Transverse colon (tissue), 4 donors: Measurements from ENCODE around the gene ST3GAL3. TPM values are rescaled to one million over a fixed set of nuclear protein-coding genes. Genes with fewer than 3 reads are reported as not detected.
A peak's percentile ranks its signal among the peaks of the same experiment; 100 is the strongest.
"Not testable (repeated sequence)": the region's sequence is repeated elsewhere in the genome, so short reads cannot be mapped to it uniquely, and the experiment has no call there.

Source experiments
- DNase-seq: peaks from one replicate; pipeline ENCODE4 v3.0.0-alpha.2; 2019
- H3K27ac ChIP-seq, 4 donors: fragments of 200-600 bp; sonication (generic); 2 replicates each; pipeline ENCODE4 v1.5.1; 2016 to 2018; ENCODE audit warnings: inconsistent platforms in 4 of 4
- H3K27me3 ChIP-seq: fragments of 200-600 bp; sonication (generic); 2 replicates; pipeline ENCODE4 v1.5.1; 2017; ENCODE audit warnings: inconsistent platforms
- H3K36me3 ChIP-seq, 4 donors: fragments of 200-600 bp; sonication (generic); 2 replicates each; pipeline ENCODE4 v1.5.1; 2017 to 2019; ENCODE audit warnings: inconsistent platforms in 4 of 4
- H3K4me1 ChIP-seq, 4 donors: fragments of 200-600 bp; sonication (generic); 2 replicates each; pipeline ENCODE4 v1.5.1; 2017 to 2020; ENCODE audit warnings: inconsistent platforms in 4 of 4
- H3K4me3 ChIP-seq, 4 donors: fragments of 200-600 bp; sonication (generic); 1 replicate in 1 of 4; 2 replicates in 3 of 4; pipeline versions ENCODE4 v1.5.1 to v1.6.1; 2017 to 2019; ENCODE audit warnings: inconsistent platforms in 4 of 4
- H3K9me3 ChIP-seq, 2 donors: fragments of 200-600 bp; sonication (generic); 2 replicates each; pipeline ENCODE4 v1.5.1; 2017 to 2019; ENCODE audit warnings: inconsistent platforms in 2 of 2
- CTCF ChIP-seq, 5 experiments: fragments of 200-600 bp in 3 of 5; fragments of 450-650 bp in 2 of 5; sonication (generic) in 3 of 5; IDR thresholded peaks; 1 replicate in 2 of 5; 2 replicates in 3 of 5; pipeline ENCODE4 v1.5.1; 2016 to 2017; ENCODE audit warnings: antibody characterized with exemption in 5 of 5, inconsistent platforms in 3 of 5, mild to moderate bottlenecking in 2 of 5, moderate library complexity in 1 of 5
- EP300 ChIP-seq: sonication (generic); formaldehyde crosslinking; IDR thresholded peaks from one replicate; pipeline ENCODE4 v1.6.1; 2017; ENCODE audit warnings: antibody characterized with exemption, low read depth
- POLR2A ChIP-seq: fragments of 450-650 bp; IDR thresholded peaks from one replicate; pipeline ENCODE4 v1.6.1; 2016; ENCODE audit warnings: antibody characterized with exemption, mild to moderate bottlenecking, moderate library complexity
- POLR2AphosphoS5 ChIP-seq, 3 donors: sonication (generic); formaldehyde crosslinking; IDR thresholded peaks; one replicate each; pipeline ENCODE4 v1.6.1; 2016; ENCODE audit warnings: antibody characterized with exemption in 3 of 3
- WGBS, 2 donors: methylation state at CpG; one replicate each; pipeline ENCODE4 v1.1.5; 2018; ENCODE audit warnings: low coverage in 1 of 2; 5-methylcytosine and 5-hydroxymethylcytosine counted together
- in situ Hi-C, 4 donors: fragments of 200-750 bp; cut with MboI; loops; one replicate each; pipeline versions ENCODE4 v1.15.0 to v1.15.1; 2017; ENCODE audit warnings: low sequenced_read_pairs in 3 of 4, low pct_ligation_motif_present in 1 of 4, low pct_unique_long_range_greater_than_20kb in 1 of 4
- intact Hi-C: fragments of 100-400 bp; cut with DNase I; formaldehyde crosslinking; loops from one replicate; pipeline ENCODE4 v1.15.1; 2023; ENCODE audit warnings: low total_unique reads
- total RNA-seq, 4 donors: library from RNA; depleted of rRNA; stranded (reverse); fragments of >200 nt; gene quantifications; one replicate each; pipeline ENCODE4 v1.1.0, GENCODE V29; 2016

The ST3GAL3 gene
- total RNA-seq, 4 donors from 2014 or later: 4.8 to 23.9 (median 9.7) TPM

GRCh38 chr1:43776043-43776761 is 68.9 kb downstream of the ST3GAL3 start:
- DNase-seq: no peak
- Histone ChIP-seq H3K4me1 (peaks cover 0 to 4% (median 0%) of the 10 kb centered on the region in 4 donors), H3K27me3 (no peaks in the 10 kb centered on the region), H3K36me3 (no peaks in the 10 kb centered on the region), H3K27ac (no peak overlapping the region), H3K4me3 (no peak overlapping the region), H3K9me3 (peaks cover 0 to 8% of the 10 kb centered on the region in 2 donors)
- whole genome bisulfite sequencing, 2 donors: 87 to 89% methylated on average over 4 of the region's 4 CpGs
- TF ChIP-seq POLR2A: no peak
- no peak for TF ChIP-seq POLR2AphosphoS5 (IDR thresholded peaks at IDR 0.05)
- no peak for TF ChIP-seq EP300
- TF ChIP-seq CTCF (IDR thresholded peaks at IDR 0.05): no peak
- in situ Hi-C loops: loop anchor here in 1 of 4 donors (10.0 kb wide), 1 partner anchor 159 kb away; the partner anchor contains the start of gene ARTN
- intact Hi-C loops: no loop called here

- in situ Hi-C loops: loop anchor here in 1 of 4 donors (10.0 kb wide), 1 partner anchor 157 kb away; the partner anchor contains the start of gene ARTN
- WGBS, 2 donors: 78 to 93% methylated on average over 2 to 3 of the region's 3 CpGs
- intact Hi-C loops, H3K4me3 ChIP-seq, H3K36me3 ChIP-seq, H3K9me3 ChIP-seq, H3K27me3 ChIP-seq, H3K4me1 ChIP-seq, H3K27ac ChIP-seq, DNase-seq: not testable (repeated sequence)
These were observed 70.6 kb downstream of the ST3GAL3 start for GRCh38 chr1:43777916-43778315.

GRCh38 chr1:43779266-43779665 is 71.9 kb downstream of the ST3GAL3 start:
- in situ Hi-C loops: loop anchor here in 1 of 4 donors (10.0 kb wide), 1 partner anchor 156 kb away; the partner anchor contains the start of gene ARTN
- Histone ChIP-seq H3K36me3 (no peaks in the 10 kb centered on the region), H3K4me3 (no peak overlapping the region), H3K4me1 (peaks cover 0 to 7% (median 1%) of the 10 kb centered on the region in 4 donors), H3K27ac (no peak overlapping the region), H3K9me3 (peaks cover 0 to 8% of the 10 kb centered on the region in 2 donors), H3K27me3 (no peaks in the 10 kb centered on the region)
- no peak for TF ChIP-seq EP300
- TF ChIP-seq CTCF (IDR thresholded peaks at IDR 0.05): peak in 1 of 5 experiments; percentile 12
- no peak for TF ChIP-seq POLR2A
- intact Hi-C loops: no loop called here
- DNase-seq: no peak
- 80 to 86% methylated on average over 1 of the region's 1 CpG for WGBS, 2 donors

- TF ChIP-seq EP300 (no peak), POLR2A (no peak), CTCF (IDR thresholded peaks at IDR 0.05) (no peak), POLR2AphosphoS5 (IDR thresholded peaks at IDR 0.05) (no peak)
- in situ Hi-C loops: loop anchor here in 1 of 4 donors (10.0 kb wide), 1 partner anchor 155 kb away; the partner anchor contains the start of gene ARTN
- no peaks in the 10 kb centered on the region for H3K36me3 ChIP-seq
- H3K4me1 ChIP-seq: peaks cover 0 to 7% (median 1%) of the 10 kb centered on the region in 4 donors
- H3K9me3 ChIP-seq: peaks cover 0 to 8% of the 10 kb centered on the region in 2 donors
- 90 to 93% methylated on average over 1 of the region's 1 CpG for WGBS, 2 donors
- no peaks in the 10 kb centered on the region for H3K27me3 ChIP-seq
- H3K4me3 ChIP-seq: no peak overlapping the region
- DNase-seq: no peak
- H3K27ac ChIP-seq: no peak overlapping the region
- intact Hi-C loops: no loop called here
These were observed 72.6 kb downstream of the ST3GAL3 start for GRCh38 chr1:43779805-43780403.
